GM21381 (cell line): Measurements from ENCODE around the gene DICER1.

ENCODE experiments used
- ATAC-seq: cut with Tn5 transposase; IDR thresholded peaks from one replicate; pipeline ENCODE4 v1.9.1; 2021; ENCODE audit warnings: mild to moderate bottlenecking, moderate library complexity; ENCODE audit not compliant: unreplicated experiment

DICER1 gene

GRCh38 chr14:95062220-95062619 lies 95.1 kb downstream of the DICER1 start:
- no peak for ATAC-seq

- ATAC-seq: no peak
Measured at GRCh38 chr14:95061317-95062093, 95.8 kb downstream of the DICER1 start.

GRCh38 chr14:95059126-95059525 lies 98.2 kb downstream of the DICER1 start:
- ATAC-seq: no peak

- ATAC-seq: no peak
Measured at GRCh38 chr14:95058491-95058890, 98.8 kb downstream of the DICER1 start.

GRCh38 chr14:95057851-95058250 lies 99.5 kb downstream of the DICER1 start:
- no peak for ATAC-seq

GRCh38 chr14:95057147-95057546 lies 100.2 kb downstream of the DICER1 start:
- no peak for ATAC-seq

GRCh38 chr14:95056476-95056875 lies 100.9 kb downstream of the DICER1 start:
- ATAC-seq: no peak

GRCh38 chr14:95055318-95055717 lies 102.0 kb downstream of the DICER1 start:
- ATAC-seq: no peak

GRCh38 chr14:95054346-95055280 lies 102.7 kb downstream of the DICER1 start:
- ATAC-seq: no peak

- ATAC-seq: no peak
Measured at GRCh38 chr14:95052016-95052585, 105.2 kb downstream of the DICER1 start.

GRCh38 chr14:95049952-95050351 lies 107.4 kb downstream of the DICER1 start:
- ATAC-seq: no peak

GRCh38 chr14:95048771-95049312 lies 108.5 kb downstream of the DICER1 start:
- no peak for ATAC-seq

- ATAC-seq: no peak
Measured at GRCh38 chr14:95047754-95048153, 109.6 kb downstream of the DICER1 start.

GRCh38 chr14:95046711-95047681 lies 110.3 kb downstream of the DICER1 start:
- ATAC-seq: no peak

- ATAC-seq: no peak
Measured at GRCh38 chr14:95045836-95046430, 111.4 kb downstream of the DICER1 start.

- ATAC-seq: no peak
Measured at GRCh38 chr14:95045106-95045701, 112.1 kb downstream of the DICER1 start.

- no peak for ATAC-seq
Measured at GRCh38 chr14:95044463-95045105, 112.7 kb downstream of the DICER1 start.

- ATAC-seq: no peak
Measured at GRCh38 chr14:95043732-95044462, 113.4 kb downstream of the DICER1 start.
